NB4 (cell line): ENCODE results near the gene FERMT1.
"Not testable (repeated sequence)": the region's sequence is repeated elsewhere in the genome, so short reads cannot be mapped to it uniquely, and the experiment has no call there.

Experiments
- DNase-seq: peaks from one replicate; pipeline ENCODE4 v3.0.0; 2010; ENCODE audit warnings: low read depth
- H3K4me3 ChIP-seq: one replicate; pipeline ENCODE4 v1.5.1; 2011; ENCODE audit warnings: mild to moderate bottlenecking, low read depth, low read length, moderate library complexity
- CTCF ChIP-seq: IDR thresholded peaks from one replicate; pipeline ENCODE4 v1.5.1; 2012; ENCODE audit warnings: low read depth, low read length
- MYC ChIP-seq: IDR thresholded peaks from 2 replicates; pipeline ENCODE4 v1.6.1; 2011; ENCODE audit warnings: low read depth, low read length
- POLR2A ChIP-seq: IDR thresholded peaks from 2 replicates; pipeline ENCODE4 v1.6.1; 2011; ENCODE audit warnings: mild to moderate bottlenecking; ENCODE audit not compliant: insufficient read length; ENCODE audit errors: extremely low read depth
- TF ChIP-seq, protein P1 (sequence below): IDR thresholded peaks from 2 replicates; pipeline ENCODE4 v1.6.1; 2011; ENCODE audit warnings: low read depth, low read length

The FERMT1 gene

DNA sequence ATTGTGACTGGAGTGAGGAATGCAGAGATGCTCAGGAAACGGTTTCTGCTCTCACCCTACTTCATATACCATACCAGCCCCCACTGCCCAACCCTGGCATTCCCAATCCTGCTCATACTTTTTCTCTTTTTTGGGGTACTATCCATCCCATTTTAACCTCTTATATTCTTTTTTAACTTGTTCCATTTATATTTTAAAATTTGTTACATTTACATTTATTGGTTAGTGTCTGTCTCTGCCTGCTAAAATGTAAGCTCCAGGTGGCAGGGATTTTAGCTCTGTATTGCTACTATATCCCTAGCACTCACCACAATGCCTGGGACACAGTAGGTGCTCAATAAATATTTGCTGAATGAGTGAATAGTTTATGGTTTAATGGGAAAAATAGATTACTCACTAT is 8.1 kb downstream of the FERMT1 start:
- TF ChIP-seq, protein P1, sequence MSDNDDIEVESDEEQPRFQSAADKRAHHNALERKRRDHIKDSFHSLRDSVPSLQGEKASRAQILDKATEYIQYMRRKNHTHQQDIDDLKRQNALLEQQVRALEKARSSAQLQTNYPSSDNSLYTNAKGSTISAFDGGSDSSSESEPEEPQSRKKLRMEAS: no peak
- TF ChIP-seq POLR2A: no peak
- no peak for TF ChIP-seq CTCF
- no peak for TF ChIP-seq MYC
- H3K4me3 ChIP-seq: no peak overlapping the region
- no peak for DNase-seq

DNA sequence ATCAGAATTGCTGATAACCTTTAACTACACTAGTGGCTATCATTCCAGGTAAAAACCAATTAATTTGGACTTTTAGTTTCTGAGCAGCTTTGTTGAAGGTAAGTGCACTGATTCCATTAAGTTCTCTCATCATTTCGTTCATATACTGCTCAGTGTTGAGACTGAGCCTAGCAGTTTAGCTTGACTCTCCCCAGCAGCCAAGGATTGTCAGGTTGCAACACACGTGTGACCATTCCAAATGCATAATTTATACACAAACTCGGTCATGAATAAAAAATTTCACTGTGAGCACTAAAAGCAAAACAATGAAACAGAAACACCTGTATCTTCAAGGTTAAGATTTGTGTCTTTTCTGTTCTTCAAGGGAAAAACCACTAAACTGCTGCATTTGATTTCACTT is 8.9 kb downstream of the FERMT1 start:
- TF ChIP-seq MYC (no peak), POLR2A (no peak), CTCF (no peak)
- TF ChIP-seq, protein P1: no peak
- H3K4me3 ChIP-seq: no peak overlapping the region
- DNase-seq: no peak

- not testable (repeated sequence) for H3K4me3 ChIP-seq, DNase-seq
Measured at GRCh38 chr20:6112965-6113364, 9.9 kb downstream of the FERMT1 start.

DNA sequence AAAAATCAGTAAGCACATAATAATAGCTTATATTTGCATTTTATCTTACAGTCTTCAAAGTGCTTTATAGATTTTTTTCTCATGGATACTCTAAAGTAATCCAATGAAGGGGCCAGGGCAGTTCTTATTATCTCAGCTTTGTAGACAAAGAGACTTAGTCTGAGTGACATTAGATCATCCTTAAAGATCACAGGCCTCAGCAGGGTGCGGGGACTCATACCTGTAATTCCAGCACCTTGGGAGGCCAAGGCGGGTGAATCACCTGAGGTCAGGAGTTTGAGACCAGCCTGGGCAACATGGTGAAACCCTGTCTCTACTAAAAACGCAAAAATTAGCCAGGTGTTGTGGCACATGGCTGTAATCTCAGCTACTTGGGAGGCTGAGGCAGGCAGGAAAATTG is 14.5 kb downstream of the FERMT1 start:
- H3K4me3 ChIP-seq: no peak overlapping the region
- DNase-seq: no peak
- TF ChIP-seq CTCF (no peak), MYC (no peak), POLR2A (no peak)
- TF ChIP-seq, protein P1: no peak

DNA sequence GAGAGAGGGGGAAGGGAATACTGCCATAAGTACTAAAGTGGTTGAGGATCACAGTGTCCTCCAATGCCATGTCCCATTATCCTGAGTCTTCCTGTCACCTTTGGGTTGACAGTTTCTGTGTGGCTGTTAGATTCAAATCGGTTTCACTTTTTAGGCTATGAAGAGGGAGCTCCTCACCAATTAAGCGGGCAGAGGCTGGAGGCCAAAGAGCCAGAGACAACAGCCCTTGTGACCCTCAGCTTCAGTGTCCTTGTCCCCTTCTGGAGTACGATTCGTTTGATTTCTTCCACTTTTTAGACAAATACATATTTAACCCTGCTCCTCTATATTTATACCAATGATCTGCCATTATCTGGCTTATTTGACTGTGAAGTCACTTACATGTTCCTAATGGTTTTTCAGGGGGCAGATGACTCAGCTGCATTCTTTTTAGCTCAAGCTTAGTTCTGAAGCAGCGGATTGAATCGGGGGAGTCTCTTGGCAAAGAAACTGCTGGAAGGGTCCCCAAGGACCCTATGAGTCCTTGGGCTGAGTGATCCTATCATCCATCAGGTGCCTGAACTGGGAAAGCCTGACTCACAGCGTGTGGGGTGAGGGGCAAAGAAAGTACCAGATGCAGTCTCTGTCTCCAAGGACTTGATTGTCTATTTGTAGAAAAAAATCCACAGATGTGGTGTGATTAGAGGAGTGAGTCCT is 18.2 kb downstream of the FERMT1 start:
- DNase-seq: no peak
- TF ChIP-seq MYC: no peak
- TF ChIP-seq POLR2A: no peak
- TF ChIP-seq, protein P1: no peak
- TF ChIP-seq CTCF: no peak
- H3K4me3 ChIP-seq: no peak overlapping the region

- DNase-seq: no peak
- TF ChIP-seq CTCF (no peak), MYC (no peak), POLR2A (no peak)
- TF ChIP-seq, protein P1: no peak
- no peak overlapping the region for H3K4me3 ChIP-seq
Measured at GRCh38 chr20:6103301-6103700, 19.5 kb downstream of the FERMT1 start.
